Measurements from ENCODE around the gene ME3.
"Not testable (repeated sequence)": the region's sequence is repeated elsewhere in the genome, so short reads cannot be mapped to it uniquely, and the experiment has no call there.

ME3 gene

GRCh38 chr11:86433361-86434095 lies 238.9 kb downstream of the ME3 start:
- H3K4me3 ChIP-seq (ENCODE audit: low read depth, low read length); DNase-seq (ENCODE audit: low read depth): not testable (repeated sequence)

- no peak for DNase-seq (ENCODE audit: low read depth)
- no peak overlapping the region for H3K4me3 ChIP-seq (ENCODE audit: low read depth, low read length)
Observed at GRCh38 chr11:86431258-86431657, 241.2 kb downstream of the ME3 start.

- no peak overlapping the region for H3K4me3 ChIP-seq (ENCODE audit: low read depth, low read length)
- no peak for DNase-seq (ENCODE audit: low read depth)
Observed at GRCh38 chr11:86427441-86427840, 245.0 kb downstream of the ME3 start.

GRCh38 chr11:86423488-86423887 lies 248.9 kb downstream of the ME3 start:
- not testable (repeated sequence) for DNase-seq (ENCODE audit: low read depth); H3K4me3 ChIP-seq (ENCODE audit: low read depth, low read length)

- H3K4me3 ChIP-seq (ENCODE audit: low read depth, low read length): no peak overlapping the region
- no peak for DNase-seq (ENCODE audit: low read depth)
Observed at GRCh38 chr11:86422371-86422770, 250.0 kb downstream of the ME3 start.

- no peak overlapping the region for H3K4me3 ChIP-seq (ENCODE audit: low read depth, low read length)
- no peak for DNase-seq (ENCODE audit: low read depth)
Observed at GRCh38 chr11:86421946-86422345, 250.5 kb downstream of the ME3 start.

GRCh38 chr11:86418917-86419316 lies 253.5 kb downstream of the ME3 start:
- no peak for DNase-seq (ENCODE audit: low read depth)
- no peak overlapping the region for H3K4me3 ChIP-seq (ENCODE audit: low read depth, low read length)

GRCh38 chr11:86418513-86418912 lies 253.9 kb downstream of the ME3 start:
- no peak overlapping the region for H3K4me3 ChIP-seq (ENCODE audit: low read depth, low read length)
- no peak for DNase-seq (ENCODE audit: low read depth)

GRCh38 chr11:86418106-86418505 lies 254.3 kb downstream of the ME3 start:
- no peak for DNase-seq (ENCODE audit: low read depth)
- no peak overlapping the region for H3K4me3 ChIP-seq (ENCODE audit: low read depth, low read length)

- not testable (repeated sequence) for DNase-seq (ENCODE audit: low read depth); H3K4me3 ChIP-seq (ENCODE audit: low read depth, low read length)
Observed at GRCh38 chr11:86416951-86417350, 255.5 kb downstream of the ME3 start.

GRCh38 chr11:86416494-86416893 lies 255.9 kb downstream of the ME3 start:
- DNase-seq (ENCODE audit: low read depth): no peak
- no peak overlapping the region for H3K4me3 ChIP-seq (ENCODE audit: low read depth, low read length)

- no peak overlapping the region for H3K4me3 ChIP-seq (ENCODE audit: low read depth, low read length)
- no peak for DNase-seq (ENCODE audit: low read depth)
Observed at GRCh38 chr11:86415026-86415425, 257.4 kb downstream of the ME3 start.

- no peak for DNase-seq (ENCODE audit: low read depth)
- no peak overlapping the region for H3K4me3 ChIP-seq (ENCODE audit: low read depth, low read length)
Observed at GRCh38 chr11:86414032-86414431, 258.4 kb downstream of the ME3 start.

GRCh38 chr11:86408845-86409244 lies 263.6 kb downstream of the ME3 start:
- no peak overlapping the region for H3K4me3 ChIP-seq (ENCODE audit: low read depth, low read length)
- no peak for DNase-seq (ENCODE audit: low read depth)

GRCh38 chr11:86403458-86403857 lies 269.0 kb downstream of the ME3 start:
- DNase-seq (ENCODE audit: low read depth): no peak
- no peak overlapping the region for H3K4me3 ChIP-seq (ENCODE audit: low read depth, low read length)

GRCh38 chr11:86398106-86398505 lies 274.3 kb downstream of the ME3 start:
- no peak for DNase-seq (ENCODE audit: low read depth)
- H3K4me3 ChIP-seq (ENCODE audit: low read depth, low read length): no peak overlapping the region

- H3K4me3 ChIP-seq (ENCODE audit: low read depth, low read length): no peak overlapping the region
- DNase-seq (ENCODE audit: low read depth): no peak
Observed at GRCh38 chr11:86397351-86397750, 275.1 kb downstream of the ME3 start.

GRCh38 chr11:86396396-86396795 lies 276.0 kb downstream of the ME3 start:
- DNase-seq (ENCODE audit: low read depth): peak; percentile 40
- H3K4me3 ChIP-seq (ENCODE audit: low read depth, low read length): no peak overlapping the region

GRCh38 chr11:86395061-86395551 lies 277.3 kb downstream of the ME3 start:
- H3K4me3 ChIP-seq (ENCODE audit: low read depth, low read length): no peak overlapping the region
- DNase-seq (ENCODE audit: low read depth): no peak

All from skeletal muscle cell (primary cell).